MM.1S (cell line): ENCODE data around the gene STARD3.
A peak's percentile ranks its signal among the peaks of the same experiment; 100 is the strongest.

Experiments used
- CTCF ChIP-seq: fragments of 300-600 bp; sonication (generic); IDR thresholded peaks from 2 replicates; pipeline ENCODE4 v1.5.1; 2016; ENCODE audit warnings: antibody characterized with exemption, low read length, mixed read lengths
- EZH2 ChIP-seq: fragments of 300-600 bp; sonication (generic); optimal IDR thresholded peaks from 2 replicates; pipeline ENCODE3; 2017; ENCODE audit warnings: low read depth, mild to moderate bottlenecking, antibody characterized with exemption, low read length, mixed read lengths
- EZH2phosphoT487 ChIP-seq: fragments of 300-600 bp; sonication (generic); IDR thresholded peaks from 2 replicates; pipeline ENCODE4 v1.6.1; 2018; ENCODE audit warnings: antibody characterized with exemption, low read length

- TF ChIP-seq CTCF (peak; percentile 88), EZH2 (no peak), EZH2phosphoT487 (no peak)
These were observed 13.5 kb upstream of the STARD3 start for GRCh38 chr17:39623356-39623950.
